ENCODE data around the gene SORCS1. TPM values are rescaled to one million over a fixed set of nuclear protein-coding genes. Genes with fewer than 3 reads are reported as not detected.

Gene SORCS1
- total and polyA plus RNA-seq, 2 of the 8 experiments (the other 6 are each of a cell fraction or from before 2014, with no cell fraction given): 4.1 to 4.6 TPM

DNA sequence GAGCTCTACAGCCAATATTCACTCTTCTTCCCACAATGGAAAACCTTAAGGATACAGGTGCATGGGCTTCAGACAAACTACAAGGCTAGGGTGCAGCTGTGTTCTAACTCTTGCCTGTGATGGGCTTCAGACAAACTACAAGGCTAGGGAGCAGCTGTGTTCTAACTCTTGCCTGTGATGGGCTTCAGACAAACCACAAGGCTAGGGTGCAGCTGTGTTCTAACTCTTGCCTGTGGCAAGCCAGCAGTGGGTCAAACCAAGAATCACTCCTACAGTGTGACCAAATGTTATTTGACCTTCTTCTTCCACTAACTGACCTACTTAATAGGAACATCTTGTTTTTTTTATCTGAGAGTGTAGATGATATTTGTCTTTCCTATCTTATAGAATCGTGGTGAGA is 7.4 kb downstream of the SORCS1 start:
- peaks cover 0 to 7% (median 0%) of the 10 kb centered on the region in 4 experiments; a peak in 2 of 8 replicates for H3K36me3 ChIP-seq (ENCODE audit: control insufficient read depth in 2 of 4, insufficient read depth in 4 of 4, low read length in 3 of 4)
- H3K4me1 ChIP-seq (replicated peaks in 1 of 4; ENCODE audit: control insufficient read depth in 3 of 4, insufficient read depth in 4 of 4, low read length in 3 of 4): peaks cover 0 to 8% (median 3%) of the 10 kb centered on the region in 4 experiments; a peak in 4 of 7 replicates
- DNase-seq (ENCODE audit: low read depth in 1 of 2, low spot score in 2 of 2): no peak
- H2BK120ac ChIP-seq (replicated peaks; ENCODE audit: low read depth, low read length): no peak overlapping the region
- H2BK20ac ChIP-seq (ENCODE audit: low read length): no peak overlapping the region
- no peak overlapping the region for H3K23ac ChIP-seq (ENCODE audit: insufficient read length)
- H4K20me1 ChIP-seq (replicated peaks in 1 of 2; ENCODE audit: control insufficient read depth in 1 of 2, insufficient read depth in 2 of 2, low read length in 2 of 2): no peaks in the 10 kb centered on the region
- no peaks in the 10 kb centered on the region for H3K79me1 ChIP-seq (ENCODE audit: low read depth, low read length)
- H2BK15ac ChIP-seq (ENCODE audit: low read length): no peak overlapping the region
- H3K9me3 ChIP-seq (ENCODE audit: insufficient read depth in 2 of 2, low read depth in 1 of 2, low read length in 1 of 2): peaks cover 7 to 13% of the 10 kb centered on the region in 2 experiments
- no peak overlapping the region for H4K91ac ChIP-seq (replicated peaks; ENCODE audit: insufficient read length, low read length)
- H3K4me3 ChIP-seq (ENCODE audit: extremely low read depth in 1 of 4, insufficient read depth in 2 of 4, low read depth in 3 of 4, low read length in 4 of 4): no peak overlapping the region
- CTCF ChIA-PET (ENCODE audit: partially characterized antibody): interaction anchor here (0.6 to 2.3 kb wide), 6 partner anchors 13 to 452 kb away, joined by 3 to 5 read pairs (median 4); no protein-coding TSS in a partner anchor
- H3K27me3 ChIP-seq (replicated peaks in 1 of 4; ENCODE audit: control insufficient read depth in 3 of 4, extremely low read depth in 1 of 4, insufficient read depth in 3 of 4, low read length in 3 of 4): no peaks in the 10 kb centered on the region
- H3K4me2 ChIP-seq (ENCODE audit: insufficient read depth in 1 of 2, low read depth in 2 of 2, low read length in 2 of 2): no peak overlapping the region
- H3K14ac ChIP-seq (ENCODE audit: insufficient read length): no peak overlapping the region
- no peak overlapping the region for H2AFZ ChIP-seq (ENCODE audit: low read length)
- no peak overlapping the region for H4K8ac ChIP-seq (ENCODE audit: extremely low read depth, insufficient read depth, low read length)
- POLR2A ChIA-PET (ENCODE audit: partially characterized antibody): no interaction called here
- H3K56ac ChIP-seq (replicated peaks; ENCODE audit: insufficient read length, low read depth, low read length): no peak overlapping the region
- no peak overlapping the region for H4K5ac ChIP-seq (ENCODE audit: insufficient read length, low read depth, low read length)
- 100% methylated on average over 1 of the region's 1 CpG; no CpG with 5 or more reads in 1 of the 2 experiments for WGBS, 2 experiments (ENCODE audit: extremely low coverage in 1 of 2, insufficient coverage in 1 of 2, insufficient read length in 1 of 2, insufficient replicate concordance in 2 of 2, low coverage in 1 of 2, low lambda C conversion rate in 2 of 2, missing lambda C conversion rate in 1 of 2)
- H2BK5ac ChIP-seq (ENCODE audit: low read depth, low read length): no peak overlapping the region
- H3K23me2 ChIP-seq (ENCODE audit: low read depth, low read length): no peaks in the 10 kb centered on the region
- H3K27ac ChIP-seq (ENCODE audit: low read depth, low read length): no peak overlapping the region
- H2BK12ac ChIP-seq (ENCODE audit: low read depth, low read length): no peak overlapping the region
- no peak for FAIRE-seq
- H3K18ac ChIP-seq (ENCODE audit: extremely low read depth, low read length): no peak overlapping the region
- H2AK5ac ChIP-seq (ENCODE audit: low read depth, low read length): no peak overlapping the region
- H3K4ac ChIP-seq (replicated peaks; ENCODE audit: insufficient read length, low read depth, low read length): no peak overlapping the region
- no peaks in the 10 kb centered on the region for H3K79me2 ChIP-seq (ENCODE audit: control insufficient read depth in 1 of 2, insufficient read depth in 2 of 2, low read length in 2 of 2)
- no peak overlapping the region for H3K9ac ChIP-seq (replicated peaks in 1 of 4; ENCODE audit: extremely low read depth in 1 of 4, low read depth in 3 of 4, low read length in 3 of 4)
- no peak for TF ChIP-seq RXRA (IDR thresholded peaks at IDR 0.05; ENCODE audit: insufficient read depth, low read depth, low read length)
- no peak for TF ChIP-seq CEBPB (IDR thresholded peaks at IDR 0.05; ENCODE audit: low read depth, low read length)
- TF ChIP-seq ZNF274 (IDR thresholded peaks at IDR 0.05; ENCODE audit: borderline replicate concordance, extremely low read depth, low read length): no peak
- TF ChIP-seq TCF12 (IDR thresholded peaks at IDR 0.05; ENCODE audit: low read depth, low read length): no peak
- no peak for TF ChIP-seq TEAD4 (IDR thresholded peaks at IDR 0.05; ENCODE audit: low read depth, low read length)
- no peak for TF ChIP-seq EGR1 (IDR thresholded peaks at IDR 0.05; ENCODE audit: borderline replicate concordance, low read depth, low read length)
- no peak for TF ChIP-seq SP4 (IDR thresholded peaks at IDR 0.05; ENCODE audit: low read length)
- TF ChIP-seq, protein P1, sequence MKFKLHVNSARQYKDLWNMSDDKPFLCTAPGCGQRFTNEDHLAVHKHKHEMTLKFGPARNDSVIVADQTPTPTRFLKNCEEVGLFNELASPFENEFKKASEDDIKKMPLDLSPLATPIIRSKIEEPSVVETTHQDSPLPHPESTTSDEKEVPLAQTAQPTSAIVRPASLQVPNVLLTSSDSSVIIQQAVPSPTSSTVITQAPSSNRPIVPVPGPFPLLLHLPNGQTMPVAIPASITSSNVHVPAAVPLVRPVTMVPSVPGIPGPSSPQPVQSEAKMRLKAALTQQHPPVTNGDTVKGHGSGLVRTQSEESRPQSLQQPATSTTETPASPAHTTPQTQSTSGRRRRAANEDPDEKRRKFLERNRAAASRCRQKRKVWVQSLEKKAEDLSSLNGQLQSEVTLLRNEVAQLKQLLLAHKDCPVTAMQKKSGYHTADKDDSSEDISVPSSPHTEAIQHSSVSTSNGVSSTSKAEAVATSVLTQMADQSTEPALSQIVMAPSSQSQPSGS (IDR thresholded peaks at IDR 0.05; ENCODE audit: low read length): no peak
- TF ChIP-seq ASH2L (IDR thresholded peaks at IDR 0.05; ENCODE audit: low read length): no peak
- TF ChIP-seq POU5F1 (IDR thresholded peaks at IDR 0.05; ENCODE audit: low read depth, low read length): no peak
- no peak for TF ChIP-seq SIN3A (conservative IDR thresholded peaks at IDR 0.05 in 1 of 2, IDR thresholded peaks at IDR 0.05 in 1 of 2; ENCODE audit: low read depth in 1 of 2, low read length in 2 of 2)
- TF ChIP-seq YY1 (IDR thresholded peaks at IDR 0.05; ENCODE audit: low read depth, low read length): no peak
